ENCODE measurements around the gene SKA2. TPM values are rescaled to one million over a fixed set of nuclear protein-coding genes. Genes with fewer than 3 reads are reported as not detected.

The SKA2 gene
- total and polyA plus RNA-seq, 2 experiments from 2014 or later = 39.9 to 44.4 TPM

- TF ChIP-seq EZH2 (IDR thresholded peaks at IDR 0.05; ENCODE audit: insufficient read depth, poor library complexity, severe bottlenecking) (no peak), EZH2phosphoT487 (IDR thresholded peaks at IDR 0.05; ENCODE audit: insufficient read depth, low read depth) (no peak)
- Histone ChIP-seq H4K20me1 (ENCODE audit: insufficient read depth) (no peaks in the 10 kb centered on the region), H3K9me3 (ENCODE audit: low read depth) (no peaks in the 10 kb centered on the region), H3K27ac (no peak overlapping the region), H3K4me1 (ENCODE audit: insufficient read depth) (no peaks in the 10 kb centered on the region), H3F3A (ENCODE audit: insufficient read depth) (no peaks in the 10 kb centered on the region; the same call in 1 of the 2 replicates), H3K4me2 (ENCODE audit: unreplicated experiment) (no peak overlapping the region), H3K27me3 (replicated peaks; ENCODE audit: insufficient read depth) (no peaks in the 10 kb centered on the region), H3K79me2 (ENCODE audit: insufficient read depth) (peaks cover 46% of the 10 kb centered on the region), H3K9me2 (ENCODE audit: insufficient read depth) (no peaks in the 10 kb centered on the region), H3K9ac (no peak overlapping the region), H3K36me3 (ENCODE audit: low read depth) (peaks cover 2% of the 10 kb centered on the region; the same call in 1 of the 2 replicates), H3K4me3 (no peak overlapping the region), H2AFZ (no peak overlapping the region)
- WGBS, 2 experiments (ENCODE audit: low coverage in 1 of 2, low lambda C conversion rate in 2 of 2, missing lambda C conversion rate in 2 of 2) = 64 to 66% methylated on average over 3 of the region's 3 CpGs
- no peak for DNase-seq
- in situ Hi-C loops (cut with MboI) = no loop called here
Observed at GRCh38 chr17:59126809-59127417, 28.1 kb downstream of the SKA2 start.

GRCh38 chr17:59124665-59125064 lies 30.3 kb downstream of the SKA2 start:
- H3K27ac ChIP-seq = no peak overlapping the region
- no peak overlapping the region for H3K4me3 ChIP-seq
- H3K36me3 ChIP-seq (ENCODE audit: low read depth) = peaks cover 6% of the 10 kb centered on the region
- H3K9me2 ChIP-seq (ENCODE audit: insufficient read depth) = no peaks in the 10 kb centered on the region
- no peaks in the 10 kb centered on the region for H3K4me1 ChIP-seq (ENCODE audit: insufficient read depth)
- H3K27me3 ChIP-seq (replicated peaks; ENCODE audit: insufficient read depth) = no peaks in the 10 kb centered on the region
- H2AFZ ChIP-seq = no peak overlapping the region
- TF ChIP-seq EZH2phosphoT487 (IDR thresholded peaks at IDR 0.05; ENCODE audit: insufficient read depth, low read depth) (no peak), EZH2 (IDR thresholded peaks at IDR 0.05; ENCODE audit: insufficient read depth, poor library complexity, severe bottlenecking) (no peak)
- H3K4me2 ChIP-seq (ENCODE audit: unreplicated experiment) = no peak overlapping the region
- no peaks in the 10 kb centered on the region; the same call in 1 of the 2 replicates for H3F3A ChIP-seq (ENCODE audit: insufficient read depth)
- peaks cover 38% of the 10 kb centered on the region for H3K79me2 ChIP-seq (ENCODE audit: insufficient read depth)
- no peaks in the 10 kb centered on the region for H4K20me1 ChIP-seq (ENCODE audit: insufficient read depth)
- H3K9ac ChIP-seq = no peak overlapping the region
- in situ Hi-C loops (cut with MboI) = no loop called here
- no peak for DNase-seq
- WGBS, 2 experiments (ENCODE audit: low coverage in 1 of 2, low lambda C conversion rate in 2 of 2, missing lambda C conversion rate in 2 of 2) = 98% methylated on average over 6 of the region's 6 CpGs
- no peaks in the 10 kb centered on the region for H3K9me3 ChIP-seq (ENCODE audit: low read depth)

GRCh38 chr17:59121901-59122480 lies 33.0 kb downstream of the SKA2 start:
- Histone ChIP-seq H3K4me1 (ENCODE audit: insufficient read depth) (no peaks in the 10 kb centered on the region), H3K36me3 (ENCODE audit: low read depth) (peaks cover 6% of the 10 kb centered on the region), H3K27me3 (replicated peaks; ENCODE audit: insufficient read depth) (no peaks in the 10 kb centered on the region), H3K4me2 (ENCODE audit: unreplicated experiment) (no peak overlapping the region), H3K79me2 (ENCODE audit: insufficient read depth) (peaks cover 47% of the 10 kb centered on the region), H3K27ac (no peak overlapping the region), H3K9ac (no peak overlapping the region), H3F3A (ENCODE audit: insufficient read depth) (no peaks in the 10 kb centered on the region; the same call in 1 of the 2 replicates), H3K9me3 (ENCODE audit: low read depth) (no peaks in the 10 kb centered on the region), H3K9me2 (ENCODE audit: insufficient read depth) (no peaks in the 10 kb centered on the region), H4K20me1 (ENCODE audit: insufficient read depth) (no peaks in the 10 kb centered on the region), H3K4me3 (no peak overlapping the region), H2AFZ (no peak overlapping the region)
- in situ Hi-C loops (cut with MboI) = no loop called here
- TF ChIP-seq EZH2phosphoT487 (IDR thresholded peaks at IDR 0.05; ENCODE audit: insufficient read depth, low read depth) (no peak), EZH2 (IDR thresholded peaks at IDR 0.05; ENCODE audit: insufficient read depth, poor library complexity, severe bottlenecking) (no peak)
- no peak for DNase-seq
- 98% methylated on average over 9 of the region's 9 CpGs for WGBS, 2 experiments (ENCODE audit: low coverage in 1 of 2, low lambda C conversion rate in 2 of 2, missing lambda C conversion rate in 2 of 2)

GRCh38 chr17:59115474-59115873 lies 39.5 kb downstream of the SKA2 start:
- no peak overlapping the region for H3K27ac ChIP-seq
- no peaks in the 10 kb centered on the region for H4K20me1 ChIP-seq (ENCODE audit: insufficient read depth)
- H3K79me2 ChIP-seq (ENCODE audit: insufficient read depth) = peaks cover 34% of the 10 kb centered on the region
- in situ Hi-C loops (cut with MboI) = no loop called here
- no peak overlapping the region for H3K9ac ChIP-seq
- H3F3A ChIP-seq (ENCODE audit: insufficient read depth) = no peaks in the 10 kb centered on the region
- H3K36me3 ChIP-seq (ENCODE audit: low read depth) = peaks cover 3% of the 10 kb centered on the region; the same call in 1 of the 2 replicates
- WGBS, 2 experiments (ENCODE audit: low coverage in 1 of 2, low lambda C conversion rate in 2 of 2, missing lambda C conversion rate in 2 of 2) = 98 to 99% methylated on average over 9 of the region's 9 CpGs
- no peaks in the 10 kb centered on the region for H3K9me3 ChIP-seq (ENCODE audit: low read depth)
- no peak overlapping the region for H3K4me3 ChIP-seq
- no peaks in the 10 kb centered on the region for H3K4me1 ChIP-seq (ENCODE audit: insufficient read depth)
- H3K4me2 ChIP-seq (ENCODE audit: unreplicated experiment) = no peak overlapping the region
- DNase-seq = no peak
- H3K9me2 ChIP-seq (ENCODE audit: insufficient read depth) = no peaks in the 10 kb centered on the region
- no peaks in the 10 kb centered on the region for H3K27me3 ChIP-seq (replicated peaks; ENCODE audit: insufficient read depth)
- H2AFZ ChIP-seq = no peak overlapping the region
- no peak for TF ChIP-seq EZH2 (IDR thresholded peaks at IDR 0.05; ENCODE audit: insufficient read depth, poor library complexity, severe bottlenecking)
- no peak for TF ChIP-seq EZH2phosphoT487 (IDR thresholded peaks at IDR 0.05; ENCODE audit: insufficient read depth, low read depth)

Data from GM23248 (cell line).